ENCODE results near the gene ENPP6.

GRCh38 chr4:184157322-184157721, 60.4 kb downstream of the ENPP6 start:
- TF ChIP-seq CTCF (conservative IDR thresholded peaks at IDR 0.05; ENCODE audit: low read depth in 2 of 2), result no peak
- TF ChIP-seq EZH2 (IDR thresholded peaks at IDR 0.05; ENCODE audit: low read depth, unreplicated experiment), result no peak
- no peak for TF ChIP-seq CREB1 (CRISPR knock-in tag; IDR thresholded peaks at IDR 0.05; ENCODE audit: low read depth)
